ENCODE measurements around the gene PEX10.

PEX10 gene

DNA sequence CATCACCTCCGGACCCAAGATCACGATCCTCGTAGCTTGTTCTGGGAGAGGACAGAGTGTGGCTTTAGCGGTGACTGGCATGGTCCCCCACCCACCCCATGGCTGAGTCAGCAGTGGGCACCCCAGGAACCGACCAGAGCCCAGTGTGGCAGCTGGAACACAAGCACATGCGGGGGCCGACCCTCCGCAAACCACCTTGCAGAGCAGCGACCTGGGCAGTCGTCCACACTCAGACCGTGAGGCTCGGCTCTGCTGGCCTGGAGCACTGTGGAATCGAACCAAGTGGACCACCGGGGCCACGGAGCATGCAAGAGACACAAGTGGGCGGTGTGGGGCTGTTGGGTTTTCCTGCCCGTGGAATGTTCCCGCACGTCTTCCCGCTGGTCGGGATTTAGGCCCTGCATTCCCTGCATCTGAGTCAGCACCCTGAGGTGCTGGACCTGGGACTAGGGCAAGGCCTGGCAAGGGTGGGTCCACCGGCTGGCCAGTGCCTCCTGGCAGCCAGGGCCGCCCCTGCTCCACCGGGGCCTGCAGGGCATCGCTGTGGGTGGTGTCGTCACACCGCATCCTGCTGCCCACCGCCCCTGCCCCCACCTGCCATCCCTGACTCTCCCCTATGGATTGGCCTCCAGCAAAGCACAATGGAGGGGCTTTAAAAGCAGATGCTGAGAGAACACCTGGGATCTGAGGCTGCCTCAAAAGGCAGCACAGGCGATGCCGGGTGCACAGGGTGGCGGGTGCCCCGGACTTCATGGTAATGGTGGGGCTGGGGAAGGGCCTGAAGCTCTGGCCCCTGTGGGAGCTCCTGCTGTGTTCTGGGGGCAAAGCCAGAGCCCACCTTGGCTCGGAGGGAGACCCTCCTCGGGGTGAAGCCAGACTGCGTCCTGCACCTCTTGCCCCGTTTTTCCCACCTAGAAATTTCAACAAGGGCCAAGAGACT lies 39.5 kb downstream of the PEX10 start:
- no peak for DNase-seq

DNA sequence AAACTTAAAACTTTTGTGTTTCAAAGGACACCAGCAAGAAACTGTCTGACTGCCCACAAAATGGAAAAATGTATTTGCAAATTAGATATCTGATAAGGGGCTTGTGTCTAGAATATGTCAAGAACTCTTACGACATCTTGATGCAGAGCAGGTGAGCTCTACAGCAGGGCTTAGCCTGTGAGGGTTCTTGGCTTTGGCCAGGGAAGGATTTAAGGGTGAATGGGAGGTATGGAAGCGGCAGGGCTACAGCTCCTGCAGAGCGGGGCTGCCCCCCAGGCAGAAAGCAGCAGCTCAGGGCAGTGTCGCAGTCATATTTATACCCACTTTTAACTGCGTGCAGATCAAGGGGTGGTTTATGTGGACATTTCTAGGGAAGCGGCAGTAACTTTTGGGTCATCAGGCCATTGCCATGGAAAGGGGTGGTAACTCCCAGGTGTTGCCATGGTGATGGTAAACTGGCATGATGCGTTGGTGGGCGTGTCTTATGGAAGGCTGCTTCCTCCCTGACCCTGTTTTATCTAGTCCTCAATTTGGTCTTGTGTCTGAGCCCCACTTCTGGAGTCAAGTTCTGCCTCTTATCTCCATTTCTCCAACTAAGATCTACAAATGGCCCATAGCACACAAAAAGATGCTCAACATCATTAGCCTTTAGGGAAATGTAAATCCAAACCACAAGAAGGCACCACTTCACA lies 44.2 kb downstream of the PEX10 start:
- DNase-seq, result no peak

DNA sequence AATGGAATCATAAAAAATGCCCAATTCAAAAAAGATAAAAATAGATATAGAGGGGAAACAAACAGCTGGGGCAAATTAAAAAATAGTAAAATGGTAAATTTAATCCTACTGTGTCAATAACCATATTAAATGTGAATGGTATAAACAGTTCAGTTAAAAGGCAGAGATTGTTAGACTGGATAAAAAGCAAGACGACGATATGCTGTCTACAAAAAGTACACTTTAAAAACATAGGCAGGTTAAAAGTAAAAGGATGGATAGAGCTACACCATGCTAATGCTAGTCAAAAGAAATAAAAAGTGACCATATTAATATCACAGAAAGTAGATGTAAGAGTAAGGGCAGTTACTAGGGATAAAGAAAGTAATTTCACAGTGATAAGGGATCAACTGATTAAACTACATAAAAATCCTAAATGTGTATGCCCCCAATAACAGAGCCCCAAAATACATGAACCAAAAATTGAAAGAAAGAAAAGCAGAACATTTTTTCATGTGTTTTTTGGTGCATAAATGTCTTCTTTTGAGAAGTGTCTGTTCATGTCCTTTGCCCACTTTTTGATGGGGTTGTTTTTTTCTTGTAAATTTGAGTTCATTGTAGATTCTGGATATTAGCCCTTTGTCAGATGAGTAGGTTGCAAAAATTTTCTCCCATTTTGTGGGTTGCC lies 48.4 kb downstream of the PEX10 start:
- DNase-seq, result no peak

DNA sequence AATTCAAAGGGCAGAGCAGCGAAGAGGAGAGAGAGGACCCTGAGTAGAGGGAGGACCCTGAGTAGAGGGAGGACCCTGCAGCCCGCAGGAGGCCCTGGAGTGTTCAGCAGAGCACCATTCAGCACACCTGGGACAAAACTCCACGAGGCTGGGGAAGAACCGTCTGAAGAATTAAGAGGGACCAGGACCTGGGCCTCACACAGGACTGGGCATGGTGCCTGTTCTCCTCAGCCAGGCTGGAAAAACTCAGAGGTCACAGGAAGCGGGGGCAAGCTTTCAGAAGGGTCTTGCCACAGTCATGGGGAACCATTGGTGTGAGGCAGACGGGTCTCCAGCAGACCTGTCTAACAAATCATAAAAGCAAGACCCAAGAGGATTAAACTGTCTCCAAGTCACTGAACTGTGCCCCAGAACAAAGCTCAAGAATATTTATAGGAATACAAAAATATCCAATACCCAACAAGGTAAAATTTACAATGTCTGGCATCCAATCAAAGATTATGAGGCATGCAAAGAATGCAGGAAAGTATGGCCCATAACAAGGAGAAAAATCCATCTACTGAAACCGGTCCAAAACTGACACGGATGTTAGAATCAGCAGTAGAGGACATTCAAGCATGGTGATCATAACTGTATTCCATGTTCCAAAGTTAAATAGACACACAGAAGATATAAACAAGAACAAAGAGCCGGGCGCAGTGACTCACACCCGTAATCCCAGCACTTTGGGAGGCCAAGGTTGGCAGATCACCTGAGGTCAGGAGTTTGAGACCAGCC lies 51.6 kb downstream of the PEX10 start:
- no peak for DNase-seq

DNA sequence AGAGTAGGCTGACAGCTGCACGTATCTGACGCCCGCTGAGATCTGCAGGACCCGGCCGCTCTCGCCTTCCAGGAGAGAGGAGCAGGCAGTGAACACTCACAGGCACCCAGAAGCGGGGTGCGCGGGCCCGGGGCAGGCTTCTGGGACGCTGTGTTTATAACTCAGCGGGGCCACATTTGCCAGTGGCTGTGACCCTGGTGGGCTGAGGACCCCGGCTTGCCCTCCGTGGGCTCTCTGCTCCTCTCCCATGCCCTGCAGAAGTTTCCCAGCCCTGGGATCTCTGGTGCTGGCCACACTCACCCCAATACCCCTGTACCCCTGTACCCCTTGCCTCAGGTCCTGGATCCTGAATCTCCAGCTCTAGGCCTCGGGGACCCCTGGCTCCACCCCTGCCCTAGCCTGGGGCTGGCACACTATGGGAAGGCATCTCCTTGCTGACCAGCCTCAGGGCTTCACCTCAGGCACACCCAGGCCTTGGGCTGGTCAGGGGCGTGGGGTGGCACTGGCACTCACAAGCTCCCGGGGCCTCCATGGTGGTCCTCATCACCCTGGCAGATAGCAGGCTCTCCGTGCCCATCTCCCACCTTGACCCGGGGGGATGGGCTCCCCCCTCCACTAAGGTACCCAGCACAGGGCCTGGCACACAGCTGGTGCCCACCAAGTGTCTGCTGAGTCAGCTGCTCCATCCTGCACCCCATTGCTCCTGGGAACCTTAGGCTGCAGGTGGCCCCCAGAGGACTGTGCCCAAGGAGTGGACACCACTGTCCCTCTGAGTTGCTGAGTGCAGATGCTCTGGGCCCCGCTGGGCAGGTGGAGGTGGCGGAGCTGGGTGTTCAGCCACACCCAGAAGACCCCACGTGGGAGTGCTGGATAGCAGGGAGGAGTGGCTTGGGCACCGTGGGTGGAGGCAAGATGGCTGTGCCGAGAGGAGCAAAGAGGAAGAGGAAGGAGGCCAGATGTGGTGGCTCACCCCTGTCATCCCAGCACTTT lies 53.4 kb downstream of the PEX10 start:
- DNase-seq, result no peak

DNA sequence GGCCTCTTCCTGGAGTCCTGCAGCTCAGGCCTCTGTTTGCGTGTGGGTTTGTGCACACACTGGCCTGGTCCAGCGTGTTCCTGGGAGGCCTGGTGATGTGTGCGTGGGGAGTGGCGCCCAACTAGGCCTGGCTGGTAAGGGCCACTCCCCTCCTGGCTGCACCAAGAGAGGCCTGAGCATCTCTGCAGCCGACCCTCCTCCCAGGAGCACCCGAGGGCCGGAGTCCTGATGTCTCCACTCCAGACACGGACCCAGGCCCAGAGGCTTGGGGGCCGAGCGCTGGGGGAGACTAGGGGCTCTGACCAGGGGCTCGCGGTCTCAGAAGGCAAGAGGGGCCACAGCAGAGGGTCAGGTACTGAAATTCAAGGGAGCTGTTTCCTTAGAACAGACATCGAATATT lies 54.3 kb downstream of the PEX10 start:
- no peak for DNase-seq

DNA sequence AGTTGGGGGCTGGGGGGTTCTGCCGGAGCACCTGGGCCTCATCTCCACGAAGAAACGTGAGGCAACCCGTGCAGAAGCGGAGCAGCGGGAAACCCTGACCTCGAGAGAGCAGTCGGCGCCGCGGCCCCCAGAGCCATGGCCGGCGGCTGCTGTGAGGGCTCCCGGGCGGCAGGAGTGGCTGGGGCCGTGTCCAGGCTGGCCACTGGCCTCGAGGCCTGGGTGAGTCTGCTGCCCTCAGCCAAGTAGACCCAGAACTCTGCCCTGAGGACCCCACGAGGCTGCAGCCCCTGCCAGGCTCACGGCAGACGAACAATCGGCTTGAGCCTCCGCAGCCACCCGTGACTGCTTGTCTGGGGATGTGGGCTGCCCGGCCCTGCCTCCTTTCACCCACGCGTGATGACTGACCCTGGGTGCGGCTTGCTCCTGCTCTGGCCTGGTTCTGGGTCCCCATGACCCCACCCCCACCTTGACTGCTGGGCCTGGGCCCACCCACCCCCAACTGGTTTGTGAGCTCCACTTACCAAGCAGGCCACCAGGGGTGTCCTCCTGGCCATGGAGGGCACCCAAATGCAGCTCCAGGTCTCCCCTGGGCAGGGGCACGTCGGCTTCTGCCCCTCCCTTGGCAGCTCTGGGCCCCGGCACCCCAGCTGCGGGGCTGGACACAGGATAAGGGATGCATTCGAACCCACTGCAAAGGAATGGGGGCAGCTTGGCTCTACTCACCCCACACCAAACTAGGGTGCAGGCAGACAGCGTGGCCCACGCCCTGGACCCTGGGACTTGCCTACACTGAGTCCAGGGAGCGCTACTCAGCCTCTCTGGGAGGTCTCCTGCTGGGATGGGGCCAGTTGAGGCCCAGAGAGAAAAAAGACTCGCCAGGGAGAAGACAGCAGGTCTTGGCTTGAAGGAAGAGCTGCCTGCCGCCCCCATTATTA lies 55.2 kb downstream of the PEX10 start:
- DNase-seq, result no peak

DNA sequence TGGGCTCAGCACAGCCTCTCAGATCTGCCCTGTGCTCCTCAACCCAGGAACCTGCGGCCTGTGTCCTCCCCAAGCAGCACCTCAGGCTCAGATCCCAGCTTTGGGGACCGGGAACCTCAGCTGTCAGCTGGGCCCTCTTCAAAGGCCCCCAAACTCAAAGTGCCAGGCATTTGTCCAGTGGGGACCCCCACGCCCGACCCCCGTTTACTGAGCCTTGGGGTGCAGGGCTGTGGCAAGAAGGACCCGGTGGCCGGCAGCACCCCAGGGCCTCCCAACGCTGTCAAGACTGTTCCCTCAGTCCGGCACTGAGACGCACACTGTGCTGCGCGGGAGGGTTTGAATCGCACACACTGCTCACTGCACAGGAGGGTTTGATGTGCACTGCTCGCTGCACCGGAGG lies 56.0 kb downstream of the PEX10 start:
- DNase-seq, result no peak

DNA sequence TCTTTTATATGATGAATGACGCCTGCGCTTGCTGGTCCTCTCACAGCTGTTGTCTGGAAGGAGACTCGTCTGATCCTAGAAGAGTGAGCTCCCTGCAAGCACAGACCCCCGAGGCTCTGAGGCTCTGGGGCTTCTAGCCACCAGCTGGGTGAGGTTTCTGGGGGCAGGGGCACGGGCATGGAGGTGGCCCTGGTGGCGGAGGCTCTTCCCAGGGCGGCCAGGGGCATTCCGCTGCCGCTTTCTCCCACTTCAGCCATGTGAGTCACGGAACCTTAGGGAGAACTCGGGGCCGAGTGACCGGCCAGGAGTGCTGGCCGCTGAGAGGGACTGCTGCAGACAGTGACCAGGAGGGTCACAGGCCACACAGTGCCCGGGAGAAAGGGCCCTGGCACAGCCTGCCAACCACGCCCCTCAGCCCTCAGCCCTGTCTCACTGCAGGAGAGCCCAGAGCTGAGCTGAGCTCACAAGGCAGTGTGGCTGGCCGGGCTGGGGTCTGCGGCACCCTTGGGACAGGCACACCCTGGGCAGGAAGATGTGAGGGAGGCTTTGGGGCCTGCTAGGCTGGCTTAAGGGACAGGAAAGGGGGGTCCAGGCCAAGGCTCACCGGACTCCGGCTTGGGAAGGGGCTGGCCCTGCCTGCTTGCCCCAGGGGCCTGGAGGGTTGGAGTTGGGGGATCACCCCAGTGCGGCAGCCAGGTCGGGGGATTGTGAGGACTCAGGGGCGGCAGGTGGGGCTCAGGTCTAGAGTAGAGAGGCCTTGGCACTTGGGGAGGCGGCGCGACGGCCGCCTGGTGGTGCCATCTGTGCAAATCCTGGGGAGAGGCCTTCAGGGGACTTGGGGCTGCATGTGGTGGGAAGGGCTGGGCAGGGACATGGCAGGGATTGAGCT lies 56.7 kb downstream of the PEX10 start:
- no peak for DNase-seq

DNA sequence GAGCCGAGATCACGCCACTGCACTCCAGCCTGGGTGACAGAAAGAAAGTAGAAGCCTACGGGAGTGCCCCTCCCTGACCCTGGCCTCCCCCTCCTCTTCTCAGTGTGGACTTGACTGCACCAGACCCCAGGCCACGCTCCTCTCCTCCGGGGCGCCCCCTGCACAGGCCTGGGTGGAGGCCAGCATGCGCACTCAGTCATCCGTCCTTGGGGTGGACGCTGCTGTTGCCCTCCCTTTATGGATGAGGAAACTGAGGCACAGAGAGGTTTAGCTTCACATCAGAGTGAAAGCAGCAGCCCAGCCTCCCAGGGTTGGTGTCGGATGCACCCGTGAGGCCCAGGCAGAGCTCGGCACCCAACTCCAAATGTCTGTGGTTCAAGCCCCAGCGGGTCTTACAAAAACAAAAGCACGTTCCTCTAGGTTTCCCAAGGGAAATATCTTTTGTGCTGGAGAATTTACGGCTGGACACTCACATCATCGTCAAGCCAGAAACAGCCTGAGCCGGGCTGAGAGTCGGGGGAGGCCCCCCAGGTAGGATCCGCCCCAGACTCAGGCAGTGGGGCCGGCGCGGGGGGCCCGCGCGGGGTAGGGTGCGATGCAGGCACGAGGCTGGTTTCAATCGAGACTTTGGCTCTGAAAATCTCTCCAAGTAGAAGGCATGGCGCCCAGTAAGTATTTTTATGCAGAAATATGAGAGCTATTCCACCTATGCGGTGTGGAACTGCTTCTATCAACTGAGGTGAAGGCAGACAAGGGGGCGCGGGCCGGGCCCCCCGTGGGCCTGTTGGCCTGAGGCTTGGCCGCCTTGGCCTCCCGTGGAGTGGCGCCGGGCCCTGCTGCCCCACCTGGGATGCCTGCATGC lies 57.6 kb downstream of the PEX10 start:
- no peak for DNase-seq
